H1 (cell line): Measurements from ENCODE around the gene HSCB. TPM values are rescaled to one million over a fixed set of nuclear protein-coding genes. Genes with fewer than 3 reads are reported as not detected.

ENCODE experiments used
- BCL11A ChIP-seq, 2 experiments: IDR thresholded peaks; one replicate each; pipeline ENCODE4 v1.6.1; 2011; ENCODE audit warnings: low read depth in 2 of 2, low read length in 2 of 2, mild to moderate bottlenecking in 2 of 2
- CEBPB ChIP-seq: IDR thresholded peaks from 2 replicates; pipeline ENCODE4 v1.6.1; 2012; ENCODE audit warnings: low read depth, low read length
- CHD2 ChIP-seq: IDR thresholded peaks from 2 replicates; pipeline ENCODE4 v1.6.1; 2012; ENCODE audit warnings: low read length, improper control_type of control experiment
- CHD7 ChIP-seq: fragments of 300-600 bp; sonication (generic); IDR thresholded peaks from 2 replicates; pipeline ENCODE4 v1.7.1; 2012; ENCODE audit warnings: low read length, moderate library complexity, mild to moderate bottlenecking, inconsistent platforms; ENCODE audit not compliant: insufficient replicate concordance
- GABPA ChIP-seq: IDR thresholded peaks from 2 replicates; pipeline ENCODE4 v1.6.1; 2011; ENCODE audit warnings: mild to moderate bottlenecking, low read length, moderate library complexity, borderline replicate concordance; ENCODE audit not compliant: insufficient read depth
- NRF1 ChIP-seq: IDR thresholded peaks from 2 replicates; pipeline ENCODE4 v1.6.1; 2011; ENCODE audit warnings: mild to moderate bottlenecking, low read depth, low read length, improper control_type of control experiment
- SIRT6 ChIP-seq: IDR thresholded peaks from one replicate; pipeline ENCODE4 v1.7.1; 2012; ENCODE audit warnings: low read length, inconsistent platforms
- TAF7 ChIP-seq: optimal IDR thresholded peaks from 2 replicates; pipeline ENCODE3; 2011; ENCODE audit warnings: low read depth, mild to moderate bottlenecking, inconsistent platforms, low read length, moderate library complexity, borderline replicate concordance
- YY1 ChIP-seq: IDR thresholded peaks from 2 replicates; pipeline ENCODE4 v1.6.1; 2011; ENCODE audit warnings: low read depth, mild to moderate bottlenecking, low read length
- polyA plus RNA-seq, 7 experiments: library from polyadenylated mRNA; depleted of rRNA in 3 of 7; stranded (reverse) in 5 of 7; unstranded in 2 of 7; fragments of >200 nt in 5 of 7; fragments of 200-250 nt in 2 of 7; gene quantifications; 1 replicate in 5 of 7; 2 replicates in 1 of 7; 4 replicates in 1 of 7; pipeline versions ENCODE4 v1.2.1 to v1.2.3, GENCODE V29; 2011 to 2013; ENCODE audit warnings: missing spikeins in 2 of 7, mixed read lengths in 2 of 7
- total RNA-seq: library from RNA; stranded (reverse); fragmentation: NEBNext Ultra II Directional; extraction: Animal tissue kit (Norgen Biotek cat#: 25700); gene quantifications from 2 replicates; pipeline ENCODE4 v1.2.1, GENCODE V29; 2021

Gene HSCB
- total and polyA plus RNA-seq, 2 of the 8 experiments (the other 6 are each of a cell fraction or from before 2014, with no cell fraction given) = 14.7 to 16.6 TPM

GRCh38 chr22:28792491-28793383 lies 50.9 kb downstream of the HSCB start (continued):
- TF ChIP-seq CHD7 (no peak), BCL11A (IDR thresholded peaks at IDR 0.05; ENCODE audit: low read depth in 2 of 2, low read length in 2 of 2) (no peak), CHD2 (no peak), SIRT6 (no peak), TAF7 (no peak), YY1 (no peak), CEBPB (no peak), GABPA (no peak), NRF1 (no peak)
